Transverse colon (tissue), 4 donors: Measurements from ENCODE around the gene LRP2. TPM values are rescaled to one million over a fixed set of nuclear protein-coding genes. Genes with fewer than 3 reads are reported as not detected.
"Not testable (repeated sequence)": the region's sequence is repeated elsewhere in the genome, so short reads cannot be mapped to it uniquely, and the experiment has no call there.

Experiments used
- DNase-seq: peaks from one replicate; pipeline ENCODE4 v3.0.0-alpha.2; 2019
- H3K27ac ChIP-seq, 4 donors: fragments of 200-600 bp; sonication (generic); 2 replicates each; pipeline ENCODE4 v1.5.1; 2016 to 2018; ENCODE audit warnings: inconsistent platforms in 4 of 4
- H3K27me3 ChIP-seq: fragments of 200-600 bp; sonication (generic); 2 replicates; pipeline ENCODE4 v1.5.1; 2017; ENCODE audit warnings: inconsistent platforms
- H3K36me3 ChIP-seq, 4 donors: fragments of 200-600 bp; sonication (generic); 2 replicates each; pipeline ENCODE4 v1.5.1; 2017 to 2019; ENCODE audit warnings: inconsistent platforms in 4 of 4
- H3K4me1 ChIP-seq, 4 donors: fragments of 200-600 bp; sonication (generic); 2 replicates each; pipeline ENCODE4 v1.5.1; 2017 to 2020; ENCODE audit warnings: inconsistent platforms in 4 of 4
- H3K4me3 ChIP-seq, 4 donors: fragments of 200-600 bp; sonication (generic); 1 replicate in 1 of 4; 2 replicates in 3 of 4; pipeline versions ENCODE4 v1.5.1 to v1.6.1; 2017 to 2019; ENCODE audit warnings: inconsistent platforms in 4 of 4
- H3K9me3 ChIP-seq, 2 donors: fragments of 200-600 bp; sonication (generic); 2 replicates each; pipeline ENCODE4 v1.5.1; 2017 to 2019; ENCODE audit warnings: inconsistent platforms in 2 of 2
- CTCF ChIP-seq, 5 experiments: fragments of 200-600 bp in 3 of 5; fragments of 450-650 bp in 2 of 5; sonication (generic) in 3 of 5; IDR thresholded peaks; 1 replicate in 2 of 5; 2 replicates in 3 of 5; pipeline ENCODE4 v1.5.1; 2016 to 2017; ENCODE audit warnings: antibody characterized with exemption in 5 of 5, inconsistent platforms in 3 of 5, mild to moderate bottlenecking in 2 of 5, moderate library complexity in 1 of 5
- EP300 ChIP-seq: sonication (generic); formaldehyde crosslinking; IDR thresholded peaks from one replicate; pipeline ENCODE4 v1.6.1; 2017; ENCODE audit warnings: antibody characterized with exemption, low read depth
- POLR2A ChIP-seq: fragments of 450-650 bp; IDR thresholded peaks from one replicate; pipeline ENCODE4 v1.6.1; 2016; ENCODE audit warnings: antibody characterized with exemption, mild to moderate bottlenecking, moderate library complexity
- POLR2AphosphoS5 ChIP-seq, 3 donors: sonication (generic); formaldehyde crosslinking; IDR thresholded peaks; one replicate each; pipeline ENCODE4 v1.6.1; 2016; ENCODE audit warnings: antibody characterized with exemption in 3 of 3
- WGBS, 2 donors: methylation state at CpG; one replicate each; pipeline ENCODE4 v1.1.5; 2018; ENCODE audit warnings: low coverage in 1 of 2; 5-methylcytosine and 5-hydroxymethylcytosine counted together
- in situ Hi-C, 4 donors: fragments of 200-750 bp; cut with MboI; loops; one replicate each; pipeline versions ENCODE4 v1.15.0 to v1.15.1; 2017; ENCODE audit warnings: low sequenced_read_pairs in 3 of 4, low pct_ligation_motif_present in 1 of 4, low pct_unique_long_range_greater_than_20kb in 1 of 4
- intact Hi-C: fragments of 100-400 bp; cut with DNase I; formaldehyde crosslinking; loops from one replicate; pipeline ENCODE4 v1.15.1; 2023; ENCODE audit warnings: low total_unique reads
- total RNA-seq, 4 donors: library from RNA; depleted of rRNA; stranded (reverse); fragments of >200 nt; gene quantifications; one replicate each; pipeline ENCODE4 v1.1.0, GENCODE V29; 2016

Gene LRP2
- total RNA-seq, 4 donors from 2014 or later, result not detected

GRCh38 chr2:169329688-169330554, 32.4 kb downstream of the LRP2 start:
- no peak for DNase-seq
- in situ Hi-C loops (no loop called here), intact Hi-C loops (no loop called here)
- TF ChIP-seq EP300 (no peak), POLR2A (no peak), POLR2AphosphoS5 (IDR thresholded peaks at IDR 0.05) (no peak), CTCF (IDR thresholded peaks at IDR 0.05) (no peak)
- Histone ChIP-seq H3K9me3 (no peaks in the 10 kb centered on the region), H3K4me3 (no peak overlapping the region), H3K36me3 (no peaks in the 10 kb centered on the region), H3K27ac (no peak overlapping the region), H3K4me1 (no peaks in the 10 kb centered on the region), H3K27me3 (no peaks in the 10 kb centered on the region)
- WGBS, 2 donors, result 75% methylated on average over 8 of the region's 8 CpGs; no CpG with 5 or more reads in 1 of the 2 donors

- intact Hi-C loops, result no loop called here
- in situ Hi-C loops, result no loop called here
- Histone ChIP-seq H3K27ac (no peak overlapping the region), H3K36me3 (no peaks in the 10 kb centered on the region), H3K4me3 (no peak overlapping the region), H3K4me1 (no peaks in the 10 kb centered on the region), H3K27me3 (no peaks in the 10 kb centered on the region), H3K9me3 (no peaks in the 10 kb centered on the region)
- DNase-seq, result no peak
- TF ChIP-seq POLR2AphosphoS5 (IDR thresholded peaks at IDR 0.05), result no peak
- no peak for TF ChIP-seq CTCF (IDR thresholded peaks at IDR 0.05)
- 86 to 91% methylated on average over 2 to 3 of the region's 3 CpGs for WGBS, 2 donors
These were observed 33.5 kb downstream of the LRP2 start for GRCh38 chr2:169328785-169329184.

- DNase-seq, H3K9me3 ChIP-seq, in situ Hi-C loops, H3K36me3 ChIP-seq, intact Hi-C loops, H3K27me3 ChIP-seq, H3K4me1 ChIP-seq, H3K4me3 ChIP-seq, H3K27ac ChIP-seq: not testable (repeated sequence)
- WGBS, 2 donors, result no CpG with 5 or more reads among the region's 33 CpGs
These were observed 34.5 kb downstream of the LRP2 start for GRCh38 chr2:169327837-169328236.

- H3K4me3 ChIP-seq, H3K36me3 ChIP-seq, in situ Hi-C loops, intact Hi-C loops, DNase-seq, H3K9me3 ChIP-seq, H3K4me1 ChIP-seq, H3K27ac ChIP-seq: not testable (repeated sequence)
- WGBS, 2 donors, result 58% methylated on average over 2 of the region's 4 CpGs; no CpG with 5 or more reads in 1 of the 2 donors
- peaks cover 11% of the 10 kb centered on the region for H3K27me3 ChIP-seq
These were observed 36.4 kb downstream of the LRP2 start for GRCh38 chr2:169325886-169326285.

GRCh38 chr2:169324581-169325260, 37.6 kb downstream of the LRP2 start:
- intact Hi-C loops (no loop called here), in situ Hi-C loops (no loop called here)
- no peak for DNase-seq
- H3K4me3 ChIP-seq, result no peak overlapping the region
- 40 to 55% methylated on average over 2 to 5 of the region's 5 CpGs for WGBS, 2 donors
- no peaks in the 10 kb centered on the region for H3K9me3 ChIP-seq
- no peaks in the 10 kb centered on the region for H3K4me1 ChIP-seq
- no peaks in the 10 kb centered on the region for H3K36me3 ChIP-seq
- TF ChIP-seq POLR2AphosphoS5 (IDR thresholded peaks at IDR 0.05) (no peak), POLR2A (no peak), CTCF (IDR thresholded peaks at IDR 0.05) (no peak), EP300 (no peak)
- H3K27me3 ChIP-seq, result peaks cover 11% of the 10 kb centered on the region
- H3K27ac ChIP-seq, result no peak overlapping the region
